HG02571 (cell line): Measurements from ENCODE around the gene PTPRD.

Source experiments
- ATAC-seq: cut with Tn5 transposase; IDR thresholded peaks from one replicate; pipeline ENCODE4 v1.9.1; 2021; ENCODE audit warnings: mild to moderate bottlenecking, moderate library complexity; ENCODE audit not compliant: unreplicated experiment

The PTPRD gene

GRCh38 chr9:10204276-10204675 lies 408.5 kb downstream of the PTPRD start:
- ATAC-seq, result no peak

GRCh38 chr9:10173561-10173960 lies 439.2 kb downstream of the PTPRD start:
- ATAC-seq, result no peak

- no peak for ATAC-seq
Observed at GRCh38 chr9:10172476-10172875, 440.3 kb downstream of the PTPRD start.

GRCh38 chr9:10168241-10168640 lies 444.6 kb downstream of the PTPRD start:
- ATAC-seq, result no peak

DNA sequence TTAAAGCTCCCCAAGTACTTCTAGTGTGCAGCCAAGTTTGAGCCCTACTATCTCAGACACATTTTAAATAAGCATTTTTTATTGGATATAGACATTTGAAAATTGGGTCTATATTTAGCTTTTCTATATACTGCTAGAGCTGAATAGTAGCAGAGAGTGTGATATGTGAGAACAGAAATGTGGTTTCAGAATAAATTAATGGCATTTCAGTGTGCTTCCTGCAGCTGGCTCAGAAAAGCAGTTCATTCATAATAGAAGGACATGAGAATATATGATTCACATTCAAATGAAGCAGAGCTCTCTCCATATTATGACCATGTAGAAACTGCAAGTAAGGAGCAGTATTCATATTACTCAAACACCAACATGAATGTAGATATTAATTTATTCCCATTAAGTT lies 464.0 kb downstream of the PTPRD start:
- no peak for ATAC-seq

GRCh38 chr9:10146517-10147331 lies 466.1 kb downstream of the PTPRD start:
- no peak for ATAC-seq

DNA sequence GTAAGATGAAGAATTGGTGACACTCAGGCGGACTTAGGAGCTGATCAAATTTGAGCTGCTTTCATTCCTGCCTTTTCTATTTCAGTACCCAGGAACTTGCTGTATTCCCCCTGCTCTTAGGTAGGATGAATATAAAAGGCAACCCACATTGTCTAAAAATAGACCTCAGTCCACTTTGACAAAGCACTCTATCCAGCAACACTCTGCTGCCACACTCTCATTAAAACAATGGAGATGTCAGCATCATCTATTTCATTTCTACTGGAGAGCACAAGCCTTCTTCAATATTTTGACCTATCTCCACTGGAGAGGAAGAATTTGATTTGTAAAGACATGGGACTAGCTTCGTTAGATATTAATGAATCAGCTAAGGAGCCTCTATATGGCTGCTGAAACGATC lies 468.4 kb downstream of the PTPRD start:
- ATAC-seq, result no peak

DNA sequence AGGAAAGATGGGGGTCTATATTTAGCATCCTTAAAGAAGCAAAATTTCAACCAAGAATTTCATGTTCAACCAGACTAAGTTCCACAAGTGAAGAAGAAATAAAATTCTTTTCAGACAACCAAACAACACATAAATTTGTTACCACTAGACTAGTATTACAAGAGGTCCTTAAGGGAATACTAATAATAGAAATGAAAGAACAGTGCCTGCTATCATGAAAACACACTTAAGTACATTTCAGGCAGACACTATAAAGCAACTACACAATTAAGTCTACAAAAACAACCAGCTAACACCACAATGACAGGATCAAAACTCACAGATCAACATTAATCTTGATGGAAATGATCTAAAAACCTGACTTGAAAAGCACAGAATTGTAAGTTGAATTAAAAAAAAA lies 477.2 kb downstream of the PTPRD start:
- no peak for ATAC-seq

- no peak for ATAC-seq
Observed at GRCh38 chr9:10134266-10134665, 478.5 kb downstream of the PTPRD start.

- no peak for ATAC-seq
Observed at GRCh38 chr9:10130061-10130675, 482.6 kb downstream of the PTPRD start.

DNA sequence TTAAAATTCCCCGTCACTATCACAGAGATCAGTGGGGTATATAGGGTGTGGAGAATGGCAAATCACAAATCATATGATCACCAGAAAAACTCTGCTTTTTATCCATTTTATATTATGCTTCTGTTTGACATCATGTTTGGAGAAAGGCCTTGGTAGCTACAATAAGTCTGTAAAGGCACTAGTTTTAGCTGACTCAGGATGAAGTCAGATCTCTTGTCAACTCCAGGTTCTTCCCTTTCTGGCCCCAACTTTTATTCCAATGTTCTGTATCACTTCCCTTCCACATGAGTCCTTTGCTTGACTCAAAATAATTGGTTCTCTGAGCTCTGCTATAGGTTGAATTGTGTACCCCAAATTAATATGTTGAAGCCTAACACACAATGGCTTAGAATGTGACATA lies 484.9 kb downstream of the PTPRD start:
- ATAC-seq, result no peak

GRCh38 chr9:10112798-10113197 lies 500.0 kb downstream of the PTPRD start:
- ATAC-seq, result no peak

DNA sequence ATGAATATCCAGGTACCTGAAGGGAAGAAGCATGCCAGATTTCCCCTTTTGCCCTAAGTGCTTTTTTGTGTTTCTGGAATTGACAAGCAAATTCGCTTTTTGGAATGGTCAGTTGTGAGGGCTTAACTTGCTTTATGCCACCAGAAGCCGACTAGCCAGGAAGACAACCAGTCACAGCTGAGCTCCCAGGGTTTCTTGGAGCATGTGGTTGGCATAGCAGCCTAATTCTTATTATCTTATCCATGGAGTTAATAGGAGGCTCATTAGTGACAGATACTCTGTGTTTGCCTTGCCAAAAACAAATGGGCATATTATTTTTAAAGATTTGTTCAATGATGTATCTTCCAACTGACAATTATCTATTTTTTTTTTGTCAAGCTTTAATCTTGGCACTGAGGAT lies 500.7 kb downstream of the PTPRD start:
- no peak for ATAC-seq

DNA sequence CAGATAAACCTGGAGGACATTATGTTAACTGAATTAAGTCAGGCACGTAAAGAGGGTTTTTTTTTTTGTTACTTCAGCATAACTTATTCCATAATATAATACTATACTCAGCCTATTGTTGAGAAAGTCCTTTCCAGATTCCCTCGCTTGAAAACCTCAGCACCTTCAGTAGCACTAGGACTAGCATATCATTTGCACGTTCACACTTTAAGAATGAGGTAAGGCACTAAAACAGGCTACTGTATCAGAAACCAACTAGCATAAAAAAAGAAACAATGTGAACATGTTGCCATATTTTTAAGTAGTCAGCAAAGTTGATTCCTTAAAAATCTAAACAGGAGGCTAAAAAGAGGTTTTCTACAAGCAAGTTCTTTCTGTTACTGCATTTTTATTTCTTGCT lies 504.0 kb downstream of the PTPRD start:
- no peak for ATAC-seq

- ATAC-seq, result no peak
Observed at GRCh38 chr9:10104774-10105173, 508.0 kb downstream of the PTPRD start.

- no peak for ATAC-seq
Observed at GRCh38 chr9:10095208-10095607, 517.6 kb downstream of the PTPRD start.

- ATAC-seq, result no peak
Observed at GRCh38 chr9:10094563-10094962, 518.2 kb downstream of the PTPRD start.

DNA sequence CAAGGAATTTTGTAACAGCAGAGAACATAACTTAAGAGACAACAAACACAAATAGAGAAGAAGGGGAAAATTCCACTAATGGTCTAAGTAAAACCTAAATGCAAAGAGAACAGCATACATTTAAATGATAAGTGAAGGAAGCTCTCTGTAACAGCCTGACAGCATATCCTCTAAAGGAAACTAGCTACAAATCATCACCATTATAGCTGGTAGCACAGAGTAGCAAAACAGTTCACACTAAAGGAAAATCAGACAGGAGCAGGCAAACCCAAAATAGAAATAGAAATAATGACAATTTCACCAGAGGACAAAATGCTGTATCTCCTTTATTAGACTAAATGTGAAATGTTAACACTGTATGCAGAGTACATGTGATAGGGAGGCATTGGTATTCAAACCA lies 532.8 kb downstream of the PTPRD start:
- ATAC-seq, result no peak

DNA sequence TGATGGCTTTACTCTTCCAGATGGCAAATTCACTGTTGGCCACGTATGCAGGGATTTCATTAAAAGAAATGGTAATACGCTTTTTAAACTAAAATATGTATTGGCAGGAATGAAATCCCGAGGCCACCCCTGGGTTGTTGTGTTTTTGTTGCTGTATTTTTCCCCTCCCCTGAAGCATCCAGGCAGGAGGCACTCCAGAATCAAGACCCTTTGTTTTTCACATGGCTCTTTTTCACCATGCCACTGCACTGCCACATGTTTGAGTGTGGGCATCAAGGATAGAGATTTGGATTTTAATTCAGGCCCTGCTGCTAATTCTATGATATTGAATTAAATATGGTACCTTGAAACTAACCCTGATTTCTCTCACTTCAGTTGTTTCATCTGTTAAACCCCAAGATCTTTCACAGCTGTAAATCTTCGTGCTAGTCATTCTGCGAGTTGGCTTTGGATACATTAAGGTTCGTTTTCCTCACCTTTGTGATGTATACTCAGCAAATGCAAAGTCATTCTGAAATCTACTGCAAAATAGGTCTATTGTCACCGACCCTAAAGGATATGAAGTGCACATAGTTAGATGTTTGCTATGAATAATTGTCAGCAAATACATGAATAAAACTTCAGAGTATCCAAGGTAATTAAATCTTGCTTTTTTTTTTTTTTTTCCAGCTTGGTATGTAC lies 533.4 kb downstream of the PTPRD start:
- ATAC-seq, result no peak

DNA sequence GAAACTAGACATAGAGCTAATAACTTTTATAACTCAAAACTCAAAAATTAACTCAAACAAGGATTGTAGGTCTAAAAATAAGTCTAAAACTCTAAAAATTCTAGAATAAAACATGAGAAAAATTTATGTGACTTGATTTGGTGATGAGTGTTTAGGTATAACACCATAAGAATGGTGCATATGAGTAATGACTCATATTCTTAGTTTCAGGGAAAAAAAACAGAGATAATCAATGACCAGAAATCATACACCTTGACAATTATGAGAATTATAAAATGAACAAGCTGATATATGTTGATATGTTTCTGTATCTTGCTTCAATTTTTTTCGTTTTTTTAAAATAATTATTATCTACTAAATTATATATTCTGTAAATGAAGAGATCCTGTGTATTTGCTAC lies 541.2 kb downstream of the PTPRD start:
- ATAC-seq, result no peak

DNA sequence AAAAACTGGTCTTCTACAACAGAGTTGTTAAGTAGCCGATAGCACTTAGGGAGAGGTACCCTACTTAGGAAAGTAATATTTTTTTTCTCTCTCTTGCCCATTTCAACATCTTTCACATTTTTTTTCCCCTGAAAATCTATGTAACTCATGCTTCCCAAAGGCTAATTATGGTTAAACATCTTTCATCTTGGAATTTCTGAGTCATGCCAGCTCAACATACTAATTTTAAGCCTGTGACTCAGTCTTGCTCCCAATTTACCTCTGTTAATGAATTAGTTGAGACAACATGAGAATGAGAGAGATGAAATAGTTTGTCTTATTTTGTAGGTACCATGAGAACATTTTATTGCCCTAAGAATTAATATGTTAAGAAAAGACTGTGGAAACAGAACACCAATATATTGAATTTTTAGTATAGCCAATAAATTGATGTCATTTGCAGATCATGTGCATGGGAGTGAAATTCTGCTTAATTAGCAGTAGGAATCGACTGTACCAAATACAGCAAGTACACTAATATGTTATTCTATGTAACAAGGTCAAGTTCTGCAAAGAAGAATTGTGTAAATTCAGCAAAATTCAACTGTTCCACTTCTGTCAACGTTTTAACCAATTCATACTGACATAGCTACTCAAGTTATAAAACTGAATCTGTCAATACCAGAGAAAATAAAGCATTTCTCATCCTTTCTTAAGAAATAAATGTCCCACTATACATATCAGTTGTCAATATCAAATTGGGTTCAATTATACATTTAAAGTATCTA lies 550.0 kb downstream of the PTPRD start:
- ATAC-seq, result no peak
